ENCODE data around the gene GYG2.
"Not testable (repeated sequence)": the region's sequence is repeated elsewhere in the genome, so short reads cannot be mapped to it uniquely, and the experiment has no call there.

Gene GYG2

DNA sequence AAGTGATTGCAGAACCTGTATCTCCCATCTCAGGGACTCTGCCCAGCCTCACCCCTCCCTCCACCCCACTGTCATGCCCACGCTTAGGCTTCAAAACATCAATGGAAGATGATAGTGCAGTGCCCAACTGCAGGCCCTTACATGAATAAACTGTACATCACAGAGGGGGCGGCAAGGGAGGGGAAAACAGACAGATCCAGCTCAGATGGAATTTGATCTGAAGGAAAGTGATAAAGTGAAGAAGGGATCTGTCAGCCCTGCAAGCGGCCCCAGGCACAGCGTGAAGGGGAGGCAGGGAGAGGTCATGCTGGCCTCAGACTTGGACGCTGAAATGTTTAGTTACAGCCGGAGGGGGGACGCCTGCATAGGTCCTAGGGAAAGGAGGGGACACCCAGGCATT lies 38.5 kb downstream of the GYG2 start:
- DNase-seq = no peak

DNA sequence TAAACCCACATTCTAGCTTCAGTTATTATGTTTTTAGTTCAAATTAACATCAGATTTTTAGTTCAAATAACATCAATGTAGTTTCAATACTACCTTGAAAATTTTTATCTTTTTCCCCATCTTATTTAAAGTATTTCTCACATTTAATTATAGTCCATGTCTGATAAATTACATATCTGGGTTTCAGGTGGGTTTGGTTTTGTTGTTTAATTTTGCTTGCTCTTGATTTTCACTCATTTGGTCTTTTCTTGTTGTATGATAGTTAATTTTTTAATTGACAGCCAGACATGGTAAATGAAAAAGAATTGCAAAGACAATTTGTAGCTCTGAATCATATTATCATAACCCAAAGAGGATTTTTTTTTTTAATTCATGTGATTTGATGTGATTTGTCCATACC lies 41.9 kb downstream of the GYG2 start:
- no peak for DNase-seq

DNA sequence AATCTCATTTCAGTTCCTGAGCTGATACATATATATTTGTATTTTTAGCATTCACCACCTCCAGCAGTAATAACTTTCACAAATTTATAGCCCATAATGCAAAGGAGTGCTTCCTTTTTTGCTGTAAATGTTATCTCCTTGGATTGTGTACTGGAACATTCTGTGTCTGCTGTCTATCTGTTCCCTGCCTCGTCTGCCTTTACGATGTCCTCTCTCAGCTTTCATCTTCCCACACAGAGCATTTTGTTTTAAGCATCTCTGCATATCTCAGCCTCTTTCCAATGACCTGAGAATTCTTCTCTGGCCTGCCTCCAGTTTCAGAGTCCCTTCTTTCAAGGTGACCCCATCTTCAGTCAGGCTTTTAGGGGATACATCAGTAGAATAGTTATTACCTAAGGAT lies 43.1 kb downstream of the GYG2 start:
- DNase-seq = no peak

DNA sequence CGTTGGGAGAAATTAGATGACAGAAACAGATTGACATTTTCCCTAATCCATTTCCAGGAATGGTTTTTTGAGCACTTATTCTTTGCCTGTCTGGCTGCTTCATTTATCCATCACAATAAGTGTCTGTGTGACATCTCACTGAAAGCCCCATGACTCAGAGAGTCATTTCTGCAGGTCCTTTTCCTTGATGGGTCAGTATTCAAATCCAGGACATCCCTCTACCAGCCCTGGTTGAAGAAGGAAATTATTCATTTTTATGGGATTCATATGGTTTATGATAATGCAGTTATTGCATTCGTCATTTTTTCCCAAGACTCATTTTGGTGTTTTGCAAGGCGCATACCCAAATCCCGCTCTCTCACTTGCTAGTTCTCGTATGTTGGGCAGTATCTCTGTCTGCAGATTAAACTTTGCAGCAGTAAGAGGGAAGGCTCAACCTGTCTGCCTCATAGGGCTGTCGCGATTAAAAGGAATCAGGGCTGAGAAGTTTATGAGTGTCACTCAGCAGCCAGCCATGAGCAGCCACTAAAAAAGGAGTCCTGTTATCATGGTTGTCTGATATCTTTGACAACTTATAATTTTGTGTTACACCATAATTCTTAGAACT lies 44.0 kb downstream of the GYG2 start:
- no peak for DNase-seq

DNA sequence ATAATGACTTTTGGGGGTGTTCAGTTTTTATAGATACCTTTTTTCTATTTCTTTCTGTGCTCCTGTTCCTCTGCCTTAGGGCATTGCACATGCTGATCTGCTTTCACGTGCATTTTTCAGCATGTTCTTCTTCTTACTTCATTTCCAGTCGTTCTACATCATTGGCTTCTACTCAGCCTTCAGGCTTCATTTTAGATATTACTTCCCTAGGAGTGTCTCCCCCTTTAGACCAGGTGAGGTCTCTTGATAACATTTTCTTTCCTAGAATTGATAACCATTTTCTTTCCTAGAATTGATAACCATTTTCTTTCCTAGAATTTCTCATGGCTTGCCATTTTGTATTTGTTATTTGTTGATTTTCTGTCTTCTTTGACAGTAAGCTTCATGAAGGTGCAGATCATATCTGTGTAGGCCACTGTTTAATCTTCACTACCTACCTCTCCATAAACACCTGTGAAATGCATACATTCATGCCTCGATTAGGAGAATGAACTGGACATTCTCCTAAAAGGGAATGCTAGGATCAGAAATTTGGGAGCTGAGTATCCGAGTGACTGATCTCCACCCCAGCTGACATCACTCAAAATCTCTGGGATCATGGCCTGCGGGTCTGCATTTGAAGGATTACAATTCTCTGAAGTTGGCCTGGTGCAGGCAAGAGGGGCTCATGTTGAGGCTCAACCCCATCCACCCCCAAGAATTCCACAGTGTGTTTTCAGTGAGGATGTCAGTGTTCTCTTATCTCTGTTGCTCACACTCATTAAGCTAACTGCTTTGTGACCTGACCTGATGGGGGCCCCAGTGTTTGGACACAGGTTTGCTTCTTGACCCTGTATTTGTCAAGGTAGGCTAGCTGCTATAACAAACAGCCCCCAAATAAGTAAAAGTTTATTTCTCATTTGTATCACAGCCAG lies 45.7 kb downstream of the GYG2 start:
- no peak for DNase-seq

DNA sequence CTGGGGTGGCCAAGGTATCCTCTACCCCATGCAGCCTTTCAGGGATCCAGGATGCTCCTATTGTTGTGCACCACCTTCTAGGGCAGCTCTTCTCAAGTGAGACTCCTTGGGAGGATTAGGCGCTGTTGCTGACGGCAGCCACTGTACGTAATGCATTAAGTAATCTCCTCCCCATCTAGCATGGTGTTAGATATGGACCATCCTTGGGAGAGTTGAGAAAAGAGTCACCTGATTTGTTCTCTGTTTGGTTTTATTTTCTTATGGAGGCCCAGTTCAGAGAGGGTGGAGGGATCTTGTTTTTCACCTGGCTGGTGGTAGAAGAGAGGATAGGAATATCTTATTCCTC lies 46.4 kb downstream of the GYG2 start:
- no peak for DNase-seq

DNA sequence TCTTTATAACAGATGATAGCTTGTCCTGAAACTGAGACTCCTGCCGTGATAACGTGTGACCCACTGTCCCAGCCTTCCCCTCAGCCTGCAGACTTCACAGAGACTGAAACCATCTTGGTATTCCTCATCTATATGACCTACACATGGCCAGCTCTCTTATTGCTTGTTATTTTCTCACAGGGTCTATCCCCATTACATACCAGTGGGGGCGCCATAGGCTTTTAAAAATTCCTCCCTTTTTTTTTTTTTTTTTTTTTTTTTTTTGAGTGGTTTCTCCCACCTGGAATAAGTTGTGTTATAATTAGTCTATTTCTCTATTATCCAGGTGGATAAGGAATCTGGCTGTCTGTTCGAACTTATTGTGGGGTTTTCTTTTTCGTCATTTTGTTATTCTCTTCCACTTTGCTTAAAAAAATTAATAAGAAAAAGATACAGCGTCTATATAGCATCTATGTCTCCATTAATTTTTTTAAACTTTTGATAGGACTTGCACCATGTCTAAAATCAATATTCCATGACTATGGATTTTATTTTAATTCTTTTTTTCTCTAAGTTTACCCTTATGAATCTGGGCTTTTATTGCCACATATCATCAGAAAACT lies 47.2 kb downstream of the GYG2 start:
- no peak for DNase-seq

DNA sequence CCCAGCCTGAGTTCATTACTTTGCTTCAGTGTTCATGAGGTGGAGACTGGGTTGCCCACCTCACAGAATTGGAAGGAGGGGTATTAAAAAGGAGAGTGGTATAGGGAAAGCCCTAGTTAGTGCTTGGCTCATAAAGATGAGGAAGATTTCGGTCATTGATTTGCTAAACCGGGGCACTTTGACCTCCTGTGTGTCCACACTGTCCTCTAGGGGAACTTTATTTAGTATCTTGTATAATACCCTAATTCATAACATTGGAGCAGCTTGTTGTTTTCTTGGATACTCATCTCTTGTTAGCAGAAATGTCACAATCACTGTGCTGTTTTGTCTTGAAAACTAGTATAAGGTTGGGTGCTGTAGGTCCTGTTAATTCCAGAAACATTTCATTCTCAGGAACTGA lies 49.8 kb downstream of the GYG2 start:
- no peak for DNase-seq

DNA sequence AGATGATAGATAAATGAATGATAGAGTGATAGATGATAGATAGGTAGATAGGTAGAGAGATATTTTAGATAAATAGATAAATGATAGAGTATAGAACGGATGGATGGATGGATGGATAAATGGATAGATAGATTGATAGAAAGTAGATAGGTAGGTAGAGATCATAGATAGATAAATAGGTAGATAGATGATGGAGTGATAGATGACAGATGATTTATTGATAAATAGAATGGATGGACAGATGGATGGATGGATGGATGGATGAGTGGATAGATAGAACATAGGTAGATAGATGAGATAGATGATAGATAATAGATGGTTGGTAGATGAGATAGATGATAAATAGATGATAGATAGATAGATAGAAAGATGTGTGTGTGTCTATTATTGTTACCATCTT lies 50.9 kb downstream of the GYG2 start:
- no peak for DNase-seq

DNA sequence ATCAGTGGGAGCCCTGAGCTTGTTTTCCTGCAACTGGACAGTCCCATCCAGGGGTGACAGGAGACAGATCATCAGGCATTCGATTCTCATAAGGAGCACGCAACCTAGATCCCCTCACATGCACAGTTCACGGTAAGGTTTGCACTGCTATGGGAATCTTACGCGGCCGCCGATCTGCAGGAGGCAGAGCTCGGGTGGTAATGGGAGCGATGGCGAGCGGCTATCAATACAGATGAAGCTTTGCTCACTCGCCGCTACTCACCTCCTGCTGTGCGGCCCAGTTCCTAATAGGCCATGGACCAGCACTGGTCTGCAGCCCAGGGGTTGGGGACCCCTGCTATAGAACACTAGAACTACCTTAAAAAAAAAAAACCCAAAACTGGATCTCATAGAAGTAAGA lies 55.0 kb downstream of the GYG2 start:
- no peak for DNase-seq

DNA sequence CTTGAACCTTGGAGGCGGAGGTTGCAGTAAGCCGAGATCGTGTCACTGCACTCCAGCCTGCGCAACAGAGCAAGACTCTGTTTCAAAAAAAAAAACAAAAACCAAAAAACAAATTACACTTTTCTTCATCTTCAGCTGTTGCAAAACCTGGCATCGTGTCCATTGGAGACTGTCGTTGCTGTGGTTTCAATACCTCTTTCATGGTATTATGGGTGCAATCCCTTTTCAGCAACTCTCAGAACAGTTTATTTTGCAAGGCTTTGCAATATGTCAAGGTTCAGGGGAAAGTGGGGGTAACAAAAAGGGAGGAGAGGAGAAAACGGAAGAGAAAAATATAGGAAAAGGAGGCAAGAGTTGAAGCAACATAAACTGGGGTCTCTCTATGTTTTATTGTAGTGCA lies 59.6 kb downstream of the GYG2 start:
- DNase-seq = no peak

DNA sequence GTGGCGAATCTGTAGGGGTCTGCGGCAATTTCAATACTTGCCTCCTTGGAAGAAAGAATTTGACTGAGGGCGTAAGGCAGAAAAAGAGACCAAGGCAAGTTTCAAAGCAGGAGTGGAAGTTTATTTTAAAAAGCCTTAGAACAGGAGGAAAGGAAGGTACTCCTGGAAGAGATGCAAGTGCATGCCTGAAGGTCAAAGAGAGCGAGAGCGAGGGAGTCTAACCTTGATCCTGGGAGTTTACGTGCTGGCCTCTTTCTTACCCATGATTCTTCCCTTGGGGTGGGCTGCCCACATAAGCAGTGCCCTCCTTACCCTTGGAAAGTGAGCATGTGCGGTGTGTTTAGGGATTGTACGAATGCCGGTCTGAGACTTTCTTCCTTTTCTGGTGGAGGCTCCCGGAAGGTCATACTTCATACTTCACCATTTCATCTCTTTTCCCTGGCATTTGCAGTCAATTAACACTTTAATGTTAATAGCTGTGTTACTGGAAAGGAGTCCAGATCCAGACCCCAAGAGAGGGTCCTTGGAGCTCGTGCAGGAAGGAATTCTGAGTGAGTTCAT lies 60.4 kb downstream of the GYG2 start:
- DNase-seq = no peak

DNA sequence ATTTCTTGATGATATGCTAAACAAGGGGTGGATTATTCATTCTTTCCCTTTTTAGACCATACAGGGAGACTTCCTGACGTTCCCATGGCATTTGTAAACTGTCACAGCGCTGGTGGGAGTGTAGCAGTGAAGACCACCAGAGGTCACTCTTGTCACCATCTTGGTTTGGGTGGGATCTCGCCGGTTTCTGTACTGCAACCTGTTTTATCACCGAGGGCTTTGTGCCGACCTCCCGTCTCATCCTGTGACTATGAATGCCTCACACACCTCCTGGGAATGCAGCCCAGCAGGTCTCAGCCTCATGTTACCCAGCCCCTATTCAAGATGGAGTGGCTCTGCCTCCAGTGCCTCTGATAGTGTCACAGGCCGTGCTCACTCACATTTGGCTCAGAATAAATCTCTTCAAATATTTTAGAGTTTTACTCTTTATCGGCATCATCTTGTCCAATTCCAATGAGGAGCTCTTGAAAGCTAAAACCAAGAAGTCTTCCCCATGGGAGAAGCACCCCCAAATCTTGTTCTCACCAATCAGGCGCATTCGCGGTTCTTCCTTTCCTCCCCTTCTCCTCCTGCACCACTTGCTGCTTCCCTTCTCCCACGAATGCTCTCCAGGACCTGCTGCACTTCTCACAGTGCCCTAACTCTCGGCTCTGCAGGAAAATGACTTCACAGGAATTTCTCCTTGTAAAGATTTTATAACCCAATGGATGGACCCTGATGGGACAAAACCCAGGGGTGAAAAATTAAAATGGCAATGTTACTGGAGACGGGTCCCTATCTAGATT lies 61.2 kb downstream of the GYG2 start:
- peak in 2 of 56 donors; percentile 0 for DNase-seq

DNA sequence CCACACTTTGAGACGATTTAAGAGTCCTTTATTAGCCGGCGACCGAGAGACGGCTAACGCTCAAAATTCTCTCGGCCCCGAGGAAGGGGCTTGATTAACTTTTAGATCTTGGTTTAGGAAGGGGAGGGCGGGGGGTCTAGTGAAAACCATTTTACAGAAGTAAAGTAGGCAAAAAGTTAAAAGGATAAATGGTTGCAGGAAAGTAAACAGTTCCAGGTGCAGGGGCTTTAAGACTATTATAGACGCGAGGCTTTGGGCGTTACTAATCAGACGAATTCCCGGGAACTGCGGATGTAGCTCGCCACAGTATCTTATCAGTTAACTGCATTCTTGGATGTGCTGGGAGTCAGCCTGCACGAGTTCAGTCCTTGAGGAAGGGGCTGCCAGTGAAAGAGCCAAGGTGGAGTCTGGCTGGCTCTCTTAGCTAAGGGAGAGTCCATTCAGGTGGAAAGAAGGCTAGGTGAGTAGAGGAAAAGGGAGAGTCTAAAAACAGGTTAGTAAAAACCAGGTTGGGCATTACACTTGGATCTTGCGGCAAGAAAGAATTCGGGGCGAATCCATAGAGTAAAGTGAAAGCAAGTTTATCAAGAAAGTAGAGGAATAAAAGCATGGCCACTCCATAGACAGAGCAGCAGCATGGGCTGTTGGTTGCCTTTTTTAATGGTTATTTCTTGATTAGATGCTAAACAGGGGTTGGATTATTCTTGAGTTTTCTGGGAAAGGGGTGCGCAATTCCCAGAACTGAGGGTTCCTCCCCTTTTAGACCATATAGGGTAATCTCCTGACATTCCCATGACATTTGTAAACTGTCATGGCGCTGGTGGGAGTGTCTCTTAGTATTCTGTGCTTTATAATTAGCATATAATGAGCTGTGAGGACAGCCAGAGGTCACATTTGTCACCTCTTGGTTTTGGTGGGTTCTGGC lies 62.1 kb downstream of the GYG2 start:
- not testable (repeated sequence) for DNase-seq

DNA sequence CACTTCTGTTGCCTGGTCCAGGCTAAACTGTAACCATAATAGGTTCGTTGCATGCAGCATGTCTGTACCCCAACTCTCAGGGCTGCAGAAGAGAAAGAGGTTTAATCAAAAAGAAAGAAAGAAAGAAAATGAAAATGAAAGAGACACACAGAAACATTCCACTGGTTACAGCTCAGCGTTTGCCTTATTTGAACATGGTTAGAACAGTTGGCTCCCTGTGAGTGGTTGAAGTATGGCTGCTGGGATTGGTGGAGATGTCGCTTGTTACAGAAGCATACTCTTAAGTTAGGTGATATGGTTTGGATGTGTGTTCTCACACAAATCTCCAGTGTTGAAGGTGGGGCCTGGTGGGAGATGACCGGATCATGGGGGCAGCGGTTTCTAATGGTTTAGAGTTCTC lies 64.1 kb downstream of the GYG2 start:
- DNase-seq = no peak

DNA sequence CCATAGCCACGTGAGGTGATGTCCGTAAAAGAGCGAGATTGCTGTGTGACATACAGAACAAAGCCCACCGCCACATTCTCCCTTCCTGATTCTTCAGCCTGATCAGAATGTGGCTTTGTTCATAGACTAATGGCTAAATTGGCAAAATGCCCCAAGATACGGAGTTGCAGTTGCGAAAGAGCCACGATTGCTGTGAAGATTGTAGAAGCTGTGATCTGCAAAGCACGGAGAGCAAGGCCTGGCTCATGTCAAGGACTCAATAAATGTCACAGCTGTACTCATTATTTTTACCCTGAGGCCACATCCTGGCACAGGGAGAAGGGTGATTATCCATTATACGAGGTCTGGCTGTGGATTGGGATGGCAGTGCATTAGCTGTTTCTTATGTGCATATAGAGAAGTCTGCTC lies 66.2 kb downstream of the GYG2 start:
- peak in 1 of 56 donors; percentile 2 for DNase-seq

DNA sequence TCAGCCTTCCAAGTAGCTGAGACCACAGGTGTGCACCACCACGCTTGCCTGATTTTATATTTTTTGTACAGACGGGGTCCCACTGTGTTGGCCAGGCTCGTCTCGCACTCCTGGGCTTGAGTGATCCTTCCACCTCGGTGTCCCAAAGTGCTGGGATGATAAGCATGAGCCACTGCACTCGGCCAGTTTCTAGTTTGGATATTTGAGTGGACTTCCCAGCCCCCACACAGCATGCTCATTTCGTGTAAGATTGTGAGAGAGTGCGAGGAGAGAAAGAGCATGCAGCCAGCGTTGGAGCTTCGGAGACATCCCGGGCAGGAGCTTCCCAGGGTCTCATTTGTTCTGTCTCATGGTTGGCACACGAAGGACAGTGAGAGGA lies 68.6 kb downstream of the GYG2 start:
- no peak for DNase-seq

DNA sequence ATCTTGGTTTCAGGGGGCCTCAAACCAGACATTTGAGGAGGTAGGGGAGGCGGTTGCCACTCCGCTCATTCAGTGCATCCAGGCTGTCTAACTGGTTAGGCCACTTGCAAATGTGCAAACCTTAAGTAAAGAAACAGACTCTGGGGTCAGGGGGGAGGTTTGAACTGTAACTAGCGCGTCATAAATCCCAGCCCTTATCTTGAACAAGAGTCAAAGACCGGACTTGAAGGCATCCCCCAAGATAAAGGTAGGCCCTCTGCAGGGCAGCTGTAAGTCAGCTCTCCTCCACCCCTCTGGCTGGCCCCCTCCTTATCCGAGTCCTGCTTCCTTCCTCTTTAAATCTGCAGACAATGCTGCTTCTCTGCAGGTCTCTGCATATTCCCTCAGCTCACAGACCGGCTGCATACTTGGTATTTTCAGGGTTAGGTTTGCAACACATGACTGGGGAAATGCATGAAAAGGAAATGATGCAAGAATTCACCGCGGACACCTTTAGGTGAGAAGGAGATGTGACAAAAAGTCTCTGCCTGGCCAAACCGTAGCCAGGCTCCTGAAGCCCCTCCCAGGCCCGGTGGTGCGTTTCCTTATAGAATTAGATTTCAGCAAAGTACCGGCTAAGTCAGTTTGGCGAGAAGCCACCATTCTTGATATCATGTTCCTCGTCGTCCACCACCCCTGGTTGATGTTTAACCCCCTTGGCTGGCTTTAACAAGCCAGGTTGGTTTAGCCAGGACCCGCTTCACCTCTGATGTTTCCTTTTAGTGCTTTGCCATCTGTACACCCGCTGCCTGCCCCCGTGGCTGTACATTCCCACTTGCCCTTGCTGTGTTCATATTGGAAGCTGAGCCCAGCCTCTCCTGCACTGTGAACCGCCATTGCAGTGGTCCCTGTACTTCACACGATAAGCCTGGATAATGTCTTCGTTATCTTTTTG lies 69.2 kb downstream of the GYG2 start:
- not testable (repeated sequence) for DNase-seq

DNA sequence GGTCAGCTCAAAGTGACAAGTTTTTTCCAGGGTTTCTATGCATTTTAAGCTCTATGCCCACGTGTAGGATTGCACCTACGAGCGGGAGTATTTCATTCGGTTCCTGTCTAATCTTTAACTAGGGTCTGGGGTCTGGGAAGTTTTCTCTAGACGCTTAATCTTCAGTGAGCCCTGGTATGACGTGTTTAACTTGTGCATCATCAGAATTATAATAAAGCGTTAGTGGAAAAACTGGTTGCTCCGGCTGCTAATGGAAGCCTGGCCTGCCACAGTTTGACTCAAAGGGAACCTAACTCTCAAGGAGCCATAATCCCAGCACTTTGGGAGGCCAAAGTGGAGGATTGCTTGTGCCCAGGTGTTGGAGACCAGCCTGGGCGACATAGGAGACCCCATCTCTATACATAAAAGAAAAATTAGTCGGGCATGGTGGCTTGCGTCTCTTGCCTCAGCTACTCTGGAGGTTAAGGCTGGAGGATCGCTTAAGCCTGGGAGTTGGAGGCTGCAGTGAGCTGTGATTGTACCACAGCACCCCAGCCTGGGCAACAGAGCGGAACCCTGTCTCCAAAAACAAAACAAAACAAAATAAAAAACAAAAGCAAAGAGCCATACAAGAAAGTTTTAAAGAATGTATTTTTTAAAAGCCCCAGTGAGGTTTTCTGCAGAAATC lies 70.2 kb downstream of the GYG2 start:
- no peak for DNase-seq
